Keratinocyte (primary cell): ENCODE data around the gene CHCHD6. TPM values are rescaled to one million over a fixed set of nuclear protein-coding genes. Genes with fewer than 3 reads are reported as not detected.

Source experiments
- DNase-seq: peaks from one replicate; pipeline ENCODE4 v3.0.0-alpha.2; 2011; ENCODE audit warnings: low read depth, missing footprints, low spot score
- FAIRE-seq: peaks from 2 replicates; lab custom pipeline; 2011; peaks lifted over from hg19 to GRCh38; lab: Jason Lieb, UNC
- H2AFZ ChIP-seq: 2 replicates; pipeline ENCODE4 v1.6.0; 2012; ENCODE audit warnings: low read length, control low read depth, inconsistent platforms; ENCODE audit not compliant: control insufficient read depth
- H3K27ac ChIP-seq: 2 replicates; pipeline ENCODE4 v1.5.1; 2011; ENCODE audit warnings: low read length; ENCODE audit not compliant: control insufficient read depth, insufficient read depth
- H3K27me3 ChIP-seq: 3 replicates; pipeline ENCODE4 v1.6.0; 2011; ENCODE audit warnings: low read length; ENCODE audit not compliant: control insufficient read depth, insufficient read depth; ENCODE audit errors: extremely low read depth
- H3K36me3 ChIP-seq, 2 experiments: 2 replicates in 1 of 2; 3 replicates in 1 of 2; pipeline ENCODE4 v1.5.1; 2011; ENCODE audit warnings: low read length in 2 of 2, mild to moderate bottlenecking in 1 of 2; ENCODE audit not compliant: control insufficient read depth in 2 of 2, insufficient read depth in 2 of 2; ENCODE audit errors: extremely low read depth in 1 of 2
- H3K4me1 ChIP-seq: 3 replicates; pipeline ENCODE4 v1.5.1; 2011; ENCODE audit warnings: low read length; ENCODE audit not compliant: control insufficient read depth, insufficient read depth; ENCODE audit errors: extremely low read depth
- H3K4me2 ChIP-seq: 3 replicates; pipeline ENCODE4 v1.6.0; 2011; ENCODE audit warnings: low read depth, low read length; ENCODE audit not compliant: control insufficient read depth, insufficient read depth; ENCODE audit errors: extremely low read depth
- H3K4me3 ChIP-seq, 3 experiments: fragments of 200-600 bp in 1 of 3; sonication (generic) in 1 of 3; 2 replicates in 2 of 3; 3 replicates in 1 of 3; pipeline ENCODE4 v1.5.1; 2011 to 2016; ENCODE audit warnings: low read length in 3 of 3, mild to moderate bottlenecking in 3 of 3, control low read depth in 2 of 3, inconsistent platforms in 1 of 3, low read depth in 1 of 3, mixed read lengths in 1 of 3, mixed run types in 1 of 3, moderate library complexity in 1 of 3; ENCODE audit not compliant: control insufficient read depth in 2 of 3, insufficient read depth in 2 of 3; ENCODE audit errors: extremely low read depth in 1 of 3
- H3K79me2 ChIP-seq: 2 replicates; pipeline ENCODE4 v1.6.0; 2012; ENCODE audit warnings: low read length; ENCODE audit not compliant: control insufficient read depth, insufficient read depth
- H3K9ac ChIP-seq: 3 replicates; pipeline ENCODE4 v1.6.0; 2011; ENCODE audit warnings: low read length; ENCODE audit not compliant: control insufficient read depth, insufficient read depth; ENCODE audit errors: extremely low read depth
- H3K9me1 ChIP-seq: 3 replicates; pipeline ENCODE4 v1.6.0; 2011; ENCODE audit warnings: low read length; ENCODE audit not compliant: control insufficient read depth, insufficient read depth; ENCODE audit errors: extremely low read depth
- H3K9me3 ChIP-seq: 2 replicates; pipeline ENCODE4 v1.5.1; 2012; ENCODE audit warnings: low read depth, low read length; ENCODE audit not compliant: control insufficient read depth
- H4K20me1 ChIP-seq: 3 replicates; pipeline ENCODE4 v1.6.0; 2011; ENCODE audit warnings: low read length; ENCODE audit not compliant: control insufficient read depth, insufficient read depth; ENCODE audit errors: extremely low read depth
- CTCF ChIP-seq, 3 experiments: IDR thresholded peaks in 1 of 3; conservative IDR thresholded peaks in 1 of 3; optimal IDR thresholded peaks in 1 of 3; 2 replicates in 2 of 3; 3 replicates in 1 of 3; pipeline versions ENCODE3 to v1.5.1; 2011; ENCODE audit warnings: low read length in 3 of 3, mild to moderate bottlenecking in 3 of 3, moderate library complexity in 2 of 3, control low read depth in 1 of 3, inconsistent platforms in 1 of 3; ENCODE audit not compliant: insufficient read depth in 2 of 3; ENCODE audit errors: extremely low read depth in 1 of 3
- EZH2 ChIP-seq: IDR thresholded peaks from one replicate; pipeline ENCODE4 v1.6.1; 2012; ENCODE audit warnings: inconsistent platforms, mild to moderate bottlenecking, low read length, moderate library complexity
- dilution Hi-C: fragments of 300-500 bp; cut with MboI; formaldehyde crosslinking; loops from one replicate; pipeline ENCODE4 v1.7.0; 2020; ENCODE audit warnings: low sequenced_read_pairs; ENCODE audit not compliant: extremely low pct_ligation_motif_present
- polyA plus RNA-seq, 5 experiments: library from polyadenylated mRNA; depleted of rRNA in 3 of 5; stranded (reverse) in 3 of 5; stranded (forward) in 1 of 5; unstranded in 1 of 5; fragments of >200 nt; gene quantifications; 1 replicate in 1 of 5; 2 replicates in 3 of 5; 3 replicates in 1 of 5; pipeline versions ENCODE4 v1.2.1 to v1.2.3, GENCODE V29; 2011 to 2012; ENCODE audit warnings: missing spikeins in 2 of 5, low read depth in 1 of 5, low replicate concordance in 1 of 5

CHCHD6 gene
- polyA plus RNA-seq, 1 donor (not counting 4 experiments of a cell fraction or from before 2014, with no cell fraction given), result 21.7 TPM

DNA sequence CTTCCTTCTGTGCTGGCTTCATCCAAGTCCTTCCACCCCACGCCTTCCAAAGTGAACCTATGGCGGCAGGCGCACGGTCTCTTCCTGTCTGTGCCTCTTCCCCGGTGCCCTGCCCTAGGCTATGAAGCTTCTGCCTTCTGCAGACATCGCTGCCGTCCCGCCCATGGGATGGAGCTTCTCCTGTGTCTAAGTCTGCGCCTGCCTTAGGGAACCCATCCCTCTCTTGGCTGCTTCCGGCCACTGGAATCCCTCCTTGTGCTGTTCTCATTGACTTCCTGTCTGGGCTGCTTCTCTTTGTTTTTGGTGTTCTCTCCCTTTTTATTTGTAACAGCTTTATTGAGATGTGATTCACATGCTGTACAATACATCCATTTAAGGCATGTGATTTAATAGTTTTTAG is 17.2 kb downstream of the CHCHD6 start:
- no peaks in the 10 kb centered on the region for H3K9me3 ChIP-seq
- FAIRE-seq (no peak), DNase-seq (peak; percentile 26)
- H2AFZ ChIP-seq, result peak overlapping the region; percentile 84
- peak overlapping the region in 1 of 3 experiments; percentile 1 for H3K4me3 ChIP-seq
- no peak overlapping the region for H3K27ac ChIP-seq
- H3K4me2 ChIP-seq, result peak overlapping the region; percentile 71
- no peaks in the 10 kb centered on the region for H4K20me1 ChIP-seq
- TF ChIP-seq CTCF (optimal IDR thresholded peaks at IDR 0.05 in 1 of 3, IDR thresholded peaks at IDR 0.05 in 1 of 3, conservative IDR thresholded peaks at IDR 0.05 in 1 of 3; ENCODE audit: extremely low read depth in 1 of 3, insufficient read depth in 2 of 3, low read length in 3 of 3) (no peak), EZH2 (no peak)
- dilution Hi-C loops, result no loop called here
- H3K9me1 ChIP-seq, result no peaks in the 10 kb centered on the region
- H3K4me1 ChIP-seq, result peaks cover 5% of the 10 kb centered on the region
- H3K79me2 ChIP-seq, result peaks cover 34% of the 10 kb centered on the region
- no peaks in the 10 kb centered on the region for H3K36me3 ChIP-seq
- H3K9ac ChIP-seq, result no peak overlapping the region
- H3K27me3 ChIP-seq, result no peaks in the 10 kb centered on the region

GRCh38 chr3:126723237-126723636 is 19.2 kb downstream of the CHCHD6 start:
- Histone ChIP-seq H3K4me2 (no peak overlapping the region), H3K27me3 (no peaks in the 10 kb centered on the region), H3K27ac (no peak overlapping the region), H3K4me3 (no peak overlapping the region), H3K9ac (no peak overlapping the region), H4K20me1 (no peaks in the 10 kb centered on the region), H3K9me3 (no peaks in the 10 kb centered on the region), H3K36me3 (peaks cover 2 to 13% of the 10 kb centered on the region in 2 experiments), H3K4me1 (peaks cover 5% of the 10 kb centered on the region), H3K9me1 (no peaks in the 10 kb centered on the region), H3K79me2 (peaks cover 25% of the 10 kb centered on the region), H2AFZ (no peak overlapping the region)
- FAIRE-seq, result no peak
- TF ChIP-seq CTCF (optimal IDR thresholded peaks at IDR 0.05 in 1 of 3, IDR thresholded peaks at IDR 0.05 in 1 of 3, conservative IDR thresholded peaks at IDR 0.05 in 1 of 3; ENCODE audit: extremely low read depth in 1 of 3, insufficient read depth in 2 of 3, low read length in 3 of 3), result no peak
- no peak for TF ChIP-seq EZH2
- DNase-seq, result no peak
- dilution Hi-C loops, result no loop called here
